NCI-H345 (cell line): Measurements from ENCODE around the gene SEC24D.
A peak's percentile ranks its signal among the peaks of the same experiment; 100 is the strongest.

Experiments
- DNase-seq: peaks from one replicate; lab custom pipeline; 2025; lab: John Stamatoyannopoulos, UW

SEC24D gene

DNA sequence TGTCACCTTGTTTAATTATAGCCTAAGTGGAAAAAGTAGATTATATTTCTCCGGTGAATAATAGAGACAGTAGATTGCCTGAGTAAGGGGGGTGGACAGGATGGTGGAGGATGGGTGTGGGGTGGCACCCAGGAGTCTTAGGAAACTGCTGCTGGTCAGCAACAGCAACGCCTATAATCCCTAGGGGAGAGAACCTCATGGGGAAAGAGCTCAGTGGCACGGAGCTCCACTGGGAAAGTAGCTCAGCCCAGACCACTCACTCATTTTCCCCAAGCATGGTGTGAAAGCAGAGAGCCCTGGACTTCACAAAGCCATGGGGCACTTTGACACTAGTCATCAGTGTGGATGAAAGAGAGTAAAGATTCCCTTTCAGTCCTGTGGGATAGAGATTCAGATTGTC, 119.6 kb downstream of the SEC24D start:
- DNase-seq: no peak

DNA sequence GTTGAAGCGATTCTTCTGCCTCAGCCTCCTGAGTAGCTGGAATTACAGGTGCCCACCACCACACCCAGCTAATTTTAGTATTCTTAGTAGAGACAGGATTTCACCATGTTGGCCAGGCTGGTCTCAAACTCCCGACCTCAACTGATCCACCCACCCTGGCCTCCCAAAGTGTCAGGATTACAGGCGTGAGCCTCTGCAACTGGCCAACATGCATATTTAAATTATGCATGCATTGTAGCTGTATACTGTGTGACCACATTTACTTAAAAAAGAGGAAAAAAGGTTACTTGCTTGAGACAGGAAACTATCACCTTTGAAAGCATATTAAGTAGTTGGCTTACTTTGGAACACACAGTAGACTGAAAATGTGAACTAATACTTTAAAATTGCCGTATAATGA, 121.2 kb downstream of the SEC24D start:
- DNase-seq: no peak

DNA sequence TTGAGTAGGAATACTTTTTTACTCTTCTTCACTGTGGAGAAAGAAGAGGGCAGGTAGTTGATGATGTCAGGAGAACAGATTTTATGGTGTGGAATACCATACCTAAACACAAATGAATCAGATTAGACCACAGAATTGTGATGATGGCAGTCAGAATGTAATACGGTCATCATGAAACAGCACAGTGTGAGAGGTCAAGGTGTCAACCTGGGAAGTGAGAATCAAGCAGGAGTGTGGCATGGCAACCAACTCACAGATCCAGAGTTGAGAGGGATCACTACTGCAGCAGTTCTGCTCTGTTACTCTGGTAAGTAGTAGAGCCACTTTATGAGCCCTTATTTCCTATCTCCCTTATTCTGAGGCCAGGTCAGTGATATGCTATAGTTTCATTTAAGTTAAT, 123.1 kb downstream of the SEC24D start:
- DNase-seq: no peak

DNA sequence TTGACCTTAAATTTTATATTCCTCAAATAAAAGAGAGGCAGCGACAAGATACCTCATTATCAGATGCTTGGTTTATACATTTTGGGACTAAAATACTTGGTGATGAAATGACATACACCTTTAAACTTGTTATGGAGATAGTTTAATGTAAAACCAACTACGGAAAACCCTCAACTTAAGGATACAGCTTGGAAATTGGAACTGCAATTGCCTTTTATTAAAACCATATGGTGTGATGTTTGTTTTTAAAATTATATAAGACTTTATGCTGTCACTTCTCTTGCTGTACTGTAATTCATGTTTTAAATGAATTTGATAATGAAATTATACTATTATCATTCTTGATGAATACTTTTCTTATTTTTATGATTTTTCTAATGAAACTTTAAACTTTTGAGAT, 124.9 kb downstream of the SEC24D start:
- no peak for DNase-seq

DNA sequence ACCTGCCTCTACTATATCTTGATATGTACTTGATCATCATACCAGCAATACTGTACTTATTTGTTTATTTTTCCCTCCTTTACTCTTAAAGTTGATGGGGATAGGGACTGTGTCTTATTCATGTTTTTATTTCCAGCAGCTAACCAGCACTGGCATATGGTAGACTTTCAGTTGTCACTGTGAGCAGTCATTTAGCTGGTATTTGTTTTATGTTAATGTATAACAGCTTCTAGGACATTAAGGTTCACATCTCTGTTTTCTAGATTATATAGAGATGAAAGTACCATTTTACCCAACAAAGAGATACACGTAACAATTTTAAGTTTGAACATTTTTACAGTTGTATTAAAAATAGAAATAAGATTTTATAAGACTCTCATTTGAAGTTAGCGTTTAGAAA, 132.8 kb downstream of the SEC24D start:
- no peak for DNase-seq

DNA sequence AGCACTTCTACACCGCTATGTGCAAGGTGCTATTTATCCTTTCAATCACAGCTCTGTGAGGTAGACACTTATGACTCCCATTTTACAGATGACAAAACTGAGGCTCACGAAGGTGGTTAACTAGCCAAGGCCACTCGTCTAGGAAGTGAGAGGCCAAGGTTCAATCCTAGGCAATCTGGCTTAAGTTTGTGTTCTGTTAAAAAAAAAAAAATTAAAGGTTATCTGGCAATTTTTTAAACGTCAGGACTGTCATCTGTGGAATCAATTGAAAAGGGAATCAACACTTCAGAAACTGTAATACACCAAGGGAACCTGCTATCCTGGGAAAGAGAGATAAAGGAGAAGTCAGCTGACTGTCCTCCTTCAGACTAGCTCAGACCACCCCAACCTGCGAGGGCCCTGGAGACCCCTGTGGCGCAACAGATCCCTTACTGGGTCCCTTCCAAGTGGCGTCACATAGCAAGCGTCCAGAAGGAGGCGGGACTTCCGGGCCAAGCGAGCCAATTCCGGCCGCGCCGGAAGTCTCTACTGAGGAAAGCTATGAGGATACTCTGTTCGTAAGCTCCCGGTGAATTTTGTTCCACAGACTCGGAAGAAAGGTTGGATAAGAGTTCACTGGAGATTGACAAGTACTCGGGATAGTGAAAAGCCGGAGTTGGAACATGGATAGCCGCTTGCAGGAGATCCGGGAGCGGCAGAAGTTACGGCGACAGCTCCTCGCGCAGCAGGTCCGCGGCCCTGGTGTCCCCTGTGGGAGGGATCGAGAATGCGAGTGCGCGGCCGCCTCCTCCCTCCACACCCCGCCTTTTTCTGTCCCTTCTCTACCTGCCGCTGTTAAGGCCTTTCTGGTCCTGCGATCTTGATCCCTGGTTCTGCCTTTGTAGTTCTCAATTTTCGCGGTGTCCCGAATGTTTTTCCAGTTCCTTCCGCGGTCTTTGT, 150.8 kb downstream of the SEC24D start, which contains the start of gene METTL14:
Gene METTL14, plus strand, starts transcription at position 520 of the 939 bp plus-strand sequence. Its CDS starts 143 bp downstream, at position 663.
- peak; percentile 92 for DNase-seq

DNA sequence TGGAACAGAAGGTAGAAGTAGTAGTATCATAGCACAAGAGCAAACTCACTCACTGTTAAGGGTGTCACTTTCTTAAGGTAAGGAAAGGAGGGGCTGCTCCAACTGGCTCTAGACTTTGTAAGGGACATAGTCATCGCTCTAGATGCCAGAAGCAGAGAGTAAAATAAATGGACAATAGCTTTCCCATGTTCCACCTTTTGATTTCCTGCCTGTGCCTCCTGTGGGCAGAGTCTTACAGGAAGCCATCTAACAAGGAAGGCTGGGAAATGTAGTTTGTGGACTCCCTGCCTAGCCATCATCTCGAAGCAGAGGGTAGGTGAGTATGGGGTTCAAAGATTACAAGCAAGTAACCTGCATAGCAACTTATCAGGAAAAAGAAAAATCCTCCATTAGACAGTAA, 152.4 kb downstream of the SEC24D start:
- DNase-seq: no peak

DNA sequence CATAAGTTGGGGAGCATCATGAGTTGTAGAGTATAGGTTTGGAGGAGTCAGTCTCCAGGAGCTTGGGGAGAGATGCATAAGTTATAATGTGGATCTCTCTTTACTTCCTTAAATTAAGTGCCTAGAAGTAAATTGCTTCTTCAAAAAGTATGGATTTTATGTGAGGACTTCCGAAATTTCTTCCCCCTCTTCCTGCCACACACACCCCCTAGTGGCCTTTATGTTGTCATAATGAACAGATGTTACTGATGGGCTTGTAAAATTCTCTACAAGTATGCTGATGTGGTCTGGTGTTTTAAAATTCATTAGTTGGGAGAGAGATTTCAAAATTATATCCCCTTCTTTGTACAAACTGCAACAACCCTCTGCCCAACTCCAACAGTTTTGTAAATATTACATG, 153.0 kb downstream of the SEC24D start:
- no peak for DNase-seq

DNA sequence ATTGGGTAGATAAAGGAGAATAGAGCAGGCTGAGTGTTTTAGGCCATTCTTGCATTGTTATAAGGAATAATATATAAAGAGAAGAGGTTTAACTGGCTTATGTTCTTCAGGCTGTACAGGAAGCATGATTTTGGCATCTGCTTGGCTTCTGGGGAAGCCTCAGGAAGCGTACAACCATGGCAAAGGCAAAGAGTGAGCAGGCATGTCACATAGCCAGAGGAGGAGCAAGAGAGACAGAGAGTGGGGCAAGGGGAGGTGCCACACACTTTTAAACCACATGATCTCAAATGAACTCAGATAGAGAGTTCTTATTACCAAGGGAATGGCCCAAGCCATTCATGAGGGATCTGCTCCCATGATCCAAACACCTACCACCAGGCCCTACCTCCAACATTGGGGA, 155.1 kb downstream of the SEC24D start:
- no peak for DNase-seq

DNA sequence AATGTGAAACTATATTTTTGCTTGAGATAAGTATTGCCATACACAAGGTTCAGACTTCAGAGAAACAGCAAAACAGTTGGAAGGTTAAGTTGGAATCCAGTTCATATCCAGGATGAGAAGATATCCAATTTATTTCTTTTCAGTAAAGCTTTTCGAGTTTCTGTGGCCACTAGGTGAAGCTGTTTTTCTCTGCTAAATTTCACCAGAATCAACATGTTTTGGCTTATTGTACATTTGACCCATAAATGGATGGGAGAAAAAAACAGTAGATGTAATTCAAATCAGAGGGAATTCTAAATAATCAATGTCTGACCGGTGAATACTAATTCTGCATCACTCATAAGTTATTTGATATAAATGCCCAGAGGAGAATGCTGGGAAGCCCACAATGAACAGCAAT, 159.8 kb downstream of the SEC24D start:
- DNase-seq: no peak
